ENCODE measurements around the gene ALKAL2.
A peak's percentile ranks its signal among the peaks of the same experiment; 100 is the strongest.

Gene ALKAL2

GRCh38 chr2:289362-290089 is 1.6 kb upstream of the ALKAL2 start:
- DNase-seq, result peak; percentile 29

DNA sequence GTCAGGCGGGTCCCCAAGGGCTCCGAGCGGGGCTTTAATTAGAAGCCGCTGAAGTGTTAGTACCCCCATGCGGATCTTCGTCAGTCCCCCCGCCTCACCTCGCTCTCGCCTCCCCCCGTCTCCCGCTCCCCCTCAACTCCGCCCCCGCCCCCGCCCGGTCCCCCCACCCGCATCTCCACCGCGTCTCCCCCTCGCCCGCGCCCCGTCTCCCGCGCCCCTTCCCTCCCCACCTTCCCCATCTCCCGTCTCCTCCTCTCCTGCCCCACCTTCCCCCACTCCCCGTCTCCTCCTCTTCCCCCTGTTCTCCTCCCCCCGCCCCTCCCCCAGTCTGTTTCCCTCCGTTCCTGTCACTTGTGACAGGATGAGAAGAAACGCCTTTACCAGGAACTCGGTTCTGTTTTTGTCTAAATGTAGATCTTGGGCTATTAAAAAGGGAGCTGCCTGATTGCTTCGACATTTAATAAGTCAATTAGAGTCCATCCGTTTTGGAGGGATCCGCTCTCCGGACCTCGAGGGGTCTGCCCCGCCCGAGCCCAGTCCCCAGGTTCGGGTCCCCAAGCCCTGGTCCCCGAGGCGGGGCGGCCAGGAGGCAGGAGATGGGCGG is 969 bp upstream of the ALKAL2 start:
- no peak for DNase-seq

DNA sequence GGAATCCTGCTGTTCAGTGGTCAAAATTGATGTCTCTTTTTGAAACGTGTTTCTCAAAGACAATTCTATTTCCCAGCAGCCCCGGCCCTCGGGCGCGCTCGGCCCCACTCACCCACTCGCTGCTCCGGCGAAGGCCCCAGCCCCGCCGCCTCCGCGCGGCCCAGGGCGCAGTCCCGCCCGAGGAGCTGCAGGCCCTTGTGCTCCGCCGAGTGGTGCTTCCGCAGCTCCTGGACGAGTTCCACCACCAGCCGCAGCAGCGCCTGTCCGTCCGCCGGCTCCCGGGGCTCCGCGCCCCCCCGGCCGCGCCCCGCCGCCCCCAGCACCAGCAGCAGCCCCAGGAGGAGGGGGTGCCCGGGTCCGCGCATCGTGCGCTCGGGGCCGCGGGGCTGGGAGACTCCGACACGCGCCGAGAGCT is 413 bp downstream of the ALKAL2 start:
- DNase-seq, result peak; percentile 26

DNA sequence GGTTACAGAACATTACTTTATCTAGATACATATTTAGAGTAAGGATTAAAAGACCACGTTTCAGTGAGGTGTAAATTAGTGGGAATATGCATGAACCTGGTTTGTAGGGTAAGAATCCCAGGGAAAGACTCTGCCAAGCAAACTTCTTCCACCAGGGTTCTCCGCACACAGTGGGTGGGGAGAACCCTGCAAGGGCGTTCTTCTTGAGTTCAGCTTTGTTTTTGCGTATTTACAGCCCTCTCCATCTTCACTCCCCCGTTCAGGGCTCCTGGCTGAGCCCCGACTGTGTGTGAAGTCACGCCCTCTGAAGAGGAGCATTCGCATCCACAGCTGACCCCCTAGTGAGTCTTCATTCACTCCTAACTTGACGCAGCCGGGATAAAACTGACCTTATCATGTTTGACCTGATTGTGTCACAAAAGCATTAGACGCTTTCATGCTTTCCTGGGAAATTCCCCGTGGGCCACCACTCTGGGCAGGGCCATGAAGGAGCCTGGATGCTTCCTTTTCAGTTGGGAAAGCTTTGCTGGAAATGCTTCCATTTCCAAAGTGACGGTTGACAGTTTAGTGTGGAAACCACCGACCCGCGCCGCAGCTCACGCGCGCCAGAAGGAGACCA is 1.0 kb downstream of the ALKAL2 start:
- DNase-seq, result no peak

DNA sequence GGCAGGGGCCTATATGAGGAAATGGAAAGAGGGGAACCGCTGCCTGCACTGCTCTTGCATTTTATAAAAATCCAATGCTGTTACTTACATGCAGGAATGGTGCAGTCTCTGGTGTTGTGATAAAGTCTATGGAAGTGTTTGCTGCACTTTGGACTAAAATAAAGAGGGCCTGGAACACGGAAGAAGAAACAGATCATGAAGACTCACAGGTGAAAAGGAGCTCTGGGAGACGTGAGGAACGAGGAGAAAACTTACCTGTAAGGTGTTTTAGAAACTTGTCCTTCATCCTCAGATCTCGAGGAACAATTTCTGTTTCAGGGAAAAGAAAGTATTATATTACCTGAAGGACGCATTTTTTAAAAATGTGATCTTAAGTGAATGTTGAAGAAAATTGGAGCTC is 1.9 kb downstream of the ALKAL2 start:
- DNase-seq, result no peak

GRCh38 chr2:285531-285930 is 2.4 kb downstream of the ALKAL2 start:
- DNase-seq, result no peak

GRCh38 chr2:284896-285492 is 2.9 kb downstream of the ALKAL2 start:
- DNase-seq, result no peak

GRCh38 chr2:283996-284794 is 3.7 kb downstream of the ALKAL2 start:
- DNase-seq, result no peak

- no peak for DNase-seq
These were observed 5.3 kb downstream of the ALKAL2 start for GRCh38 chr2:282371-283263.

GRCh38 chr2:281381-281780 is 6.5 kb downstream of the ALKAL2 start:
- no peak for DNase-seq

DNA sequence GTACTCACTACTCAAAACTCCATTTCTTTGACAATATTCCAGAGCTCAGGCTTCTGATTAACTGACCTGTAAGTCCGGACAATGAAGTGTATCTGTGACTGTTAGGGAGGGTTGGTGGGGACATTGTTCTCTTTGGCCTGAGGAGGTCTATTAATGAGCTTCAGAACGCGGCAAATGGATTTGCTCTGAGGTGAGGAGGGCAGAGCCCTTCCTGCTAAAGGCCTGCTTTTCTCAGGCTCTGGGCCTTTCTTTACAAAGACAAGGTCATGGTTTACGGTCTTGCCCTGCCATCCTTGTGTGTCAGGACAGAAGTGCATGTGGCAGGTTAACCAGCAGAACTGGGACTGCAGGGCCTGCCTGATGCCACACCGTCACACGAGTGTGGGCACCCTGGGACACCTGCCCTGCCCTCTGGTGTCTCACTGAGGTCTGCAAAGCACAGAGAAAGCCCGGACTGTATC is 7.2 kb downstream of the ALKAL2 start:
- DNase-seq, result no peak

- no peak for DNase-seq
These were observed 7.8 kb downstream of the ALKAL2 start for GRCh38 chr2:279956-280649.

DNA sequence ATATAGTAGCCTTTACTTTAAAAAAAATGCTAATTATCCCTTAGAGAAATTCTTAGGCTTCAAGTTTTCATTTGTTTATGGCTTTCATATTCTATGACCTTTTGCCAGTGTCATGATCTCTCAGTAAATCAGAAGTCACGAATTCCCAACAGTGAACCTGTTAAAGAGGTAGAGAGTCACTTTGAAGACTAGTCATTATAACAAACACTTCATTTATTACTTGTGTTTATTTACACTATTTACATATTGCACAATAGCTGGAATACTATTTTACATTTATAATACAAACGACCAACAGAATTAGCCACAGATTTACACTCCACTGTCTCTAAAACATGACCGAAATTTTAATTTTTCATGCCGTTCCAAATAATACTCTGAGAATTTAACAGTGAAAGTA is 8.5 kb downstream of the ALKAL2 start:
- no peak for DNase-seq

- DNase-seq, result no peak
These were observed 9.0 kb downstream of the ALKAL2 start for GRCh38 chr2:278927-279320.

GRCh38 chr2:278312-278926 is 9.5 kb downstream of the ALKAL2 start:
- DNase-seq, result no peak

DNA sequence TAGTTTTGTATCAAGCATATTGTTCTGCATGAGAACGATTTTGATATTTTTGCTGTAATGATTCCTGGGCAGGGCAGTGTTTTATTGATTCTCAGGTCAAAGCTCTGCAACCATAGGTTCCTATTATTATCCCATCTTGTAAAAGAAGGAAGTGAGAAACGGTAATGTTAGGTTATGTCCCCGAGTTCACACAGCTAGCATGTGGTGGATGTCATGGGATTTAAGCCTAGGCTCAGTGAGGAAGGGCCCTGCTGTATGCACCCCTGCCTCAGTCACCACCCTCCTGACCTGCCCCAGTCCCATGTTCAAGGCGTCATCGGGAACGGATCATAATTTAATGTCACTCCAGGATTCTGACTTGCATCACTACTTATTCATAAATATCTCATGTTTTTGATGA is 12.4 kb downstream of the ALKAL2 start:
- DNase-seq, result no peak

- DNase-seq, result no peak
These were observed 13.4 kb downstream of the ALKAL2 start for GRCh38 chr2:274503-274902.

DNA sequence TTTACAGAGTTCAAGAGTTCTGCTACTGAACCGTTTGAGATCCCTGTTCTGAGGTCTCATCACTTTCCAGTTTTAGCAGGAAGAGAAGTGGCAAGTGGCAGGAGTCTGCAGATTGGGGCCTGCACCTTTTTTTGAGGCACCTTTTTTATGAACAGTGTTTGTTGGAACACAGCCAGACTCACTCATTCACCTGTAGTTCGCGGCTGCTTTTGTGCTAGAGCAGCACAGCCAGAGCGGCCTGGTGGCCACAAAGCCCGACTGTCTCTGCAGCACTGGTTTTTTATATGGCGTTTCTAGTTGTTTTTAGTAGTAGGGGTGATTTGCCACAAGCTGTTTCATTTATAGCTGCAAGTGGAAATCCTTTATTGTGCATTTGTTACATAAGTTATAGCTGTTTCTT is 14.6 kb downstream of the ALKAL2 start:
- no peak for DNase-seq

DNA sequence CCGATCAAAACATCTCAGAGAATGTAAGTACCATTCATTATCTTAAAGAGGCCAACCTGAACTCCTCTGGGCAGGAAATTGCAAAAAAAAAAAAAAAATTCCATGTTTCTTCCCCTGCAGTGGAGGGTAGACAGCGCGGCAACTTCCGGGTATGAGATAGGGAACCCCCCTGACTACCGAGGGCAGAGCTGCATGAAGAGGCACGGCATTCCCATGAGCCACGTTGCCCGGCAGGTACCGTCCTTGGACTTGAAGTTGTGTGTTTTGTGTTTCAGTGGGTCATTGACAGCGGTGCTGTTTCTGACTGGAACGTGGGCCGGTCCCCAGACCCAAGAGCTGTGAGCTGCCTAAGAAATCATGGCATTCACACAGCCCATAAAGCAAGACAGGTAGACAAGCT is 16.0 kb downstream of the ALKAL2 start:
- no peak for DNase-seq

- no peak for DNase-seq
These were observed 17.0 kb downstream of the ALKAL2 start for GRCh38 chr2:270861-271260.

Data from activated T-cell treated with anti-CD3 and anti-CD28 coated beads, Interleukin-2, amount 50 U/mL, for 1 hour (primary cell).